Heart left ventricle (tissue), 16 donors: ENCODE results near the gene C6orf47. TPM values are rescaled to one million over a fixed set of nuclear protein-coding genes. Genes with fewer than 3 reads are reported as not detected.

Experiments
- ATAC-seq, 4 donors: fragments of 200-7000 bp; cut with Tn5 transposase; one replicate each; pipeline ENCODE4 v1.9.1; 2020 to 2022; ENCODE audit warnings: moderate library complexity in 4 of 4, mild to moderate bottlenecking in 3 of 4, moderate number of reproducible peaks in 1 of 4
- DNase-seq, 5 donors: peaks; one replicate each; pipeline ENCODE4 v3.0.0-alpha.2; 2020
- H3K27ac ChIP-seq, 12 donors: fragments of 200-600 bp; sonication (generic) in 4 of 12; one replicate each; pipeline versions ENCODE4 v1.5.0 to v1.8.0; 2016 to 2022; ENCODE audit warnings: mild to moderate bottlenecking in 2 of 12
- H3K27me3 ChIP-seq, 9 donors: fragments of 200-600 bp; sonication (generic) in 2 of 9; one replicate each; pipeline versions ENCODE4 v1.5.1 to v1.8.0; 2016 to 2022; ENCODE audit warnings: mild to moderate bottlenecking in 3 of 9
- H3K36me3 ChIP-seq, 9 donors: fragments of 200-600 bp; sonication (generic) in 2 of 9; one replicate each; pipeline versions ENCODE4 v1.5.0 to v1.8.0; 2018 to 2022; ENCODE audit warnings: mild to moderate bottlenecking in 2 of 9
- H3K4me1 ChIP-seq, 12 donors: fragments of 200-600 bp; sonication (generic) in 4 of 12; one replicate each; pipeline versions ENCODE4 v1.5.0 to v1.8.0; 2016 to 2022; ENCODE audit warnings: mild to moderate bottlenecking in 3 of 12
- H3K4me3 ChIP-seq, 12 donors: fragments of 200-600 bp; sonication (generic) in 4 of 12; one replicate each; pipeline versions ENCODE4 v1.5.0 to v1.8.0; 2017 to 2022; ENCODE audit warnings: mild to moderate bottlenecking in 9 of 12, moderate library complexity in 4 of 12
- H3K9me3 ChIP-seq, 12 donors: fragments of 200-600 bp; sonication (generic) in 4 of 12; one replicate each; pipeline versions ENCODE4 v1.5.0 to v1.8.0; 2016 to 2022; ENCODE audit warnings: mild to moderate bottlenecking in 1 of 12
- POLR2A ChIP-seq, 2 donors: fragments of 450-650 bp; IDR thresholded peaks; one replicate each; pipeline ENCODE4 v1.6.1; 2017; ENCODE audit warnings: antibody characterized with exemption in 2 of 2, mild to moderate bottlenecking in 2 of 2, moderate library complexity in 2 of 2
- WGBS, 4 donors: extraction: QIAGEN DNeasy Blood & Tissue Kit in 2 of 4; methylation state at CpG; one replicate each; pipeline versions ENCODE4 v1.1.5 to v1.1.7; 2013 to 2018; 5-methylcytosine and 5-hydroxymethylcytosine counted together
- intact Hi-C, 10 donors: fragments of 100-400 bp; cut with DNase I; formaldehyde crosslinking; loops; one replicate each; pipeline versions ENCODE4 v1.11.1 to v1.14.2; 2022
- polyA plus RNA-seq, 2 donors: library from polyadenylated mRNA; stranded (reverse); fragments of 200-250 nt; gene quantifications; one replicate each; pipeline ENCODE4 v1.2.3, GENCODE V29; 2013
- total RNA-seq, 9 donors: library from RNA; depleted of rRNA in 2 of 9; stranded (reverse); fragments of >200 nt in 2 of 9; fragmentation: NEBNext Ultra II Directional in 3 of 9; extraction: Animal tissue kit (Norgen Biotek cat#: 25700) in 3 of 9; gene quantifications; one replicate each; pipeline versions ENCODE4 v1.1.0 to v1.2.4, GENCODE V29; 2016 to 2023
- TF ChIP-seq, protein P1 (sequence below), 12 donors: fragments of 200-600 bp; sonication (generic) in 4 of 12; IDR thresholded peaks; one replicate each; pipeline versions ENCODE4 v1.5.0 to v1.8.0; 2018 to 2022; ENCODE audit warnings: antibody characterized with exemption in 12 of 12, mild to moderate bottlenecking in 5 of 12
- donor health status: ischemic (EF 13 %, LVEDD 7.1; RV severe dilation, severe dysfunction).
- donor health status: healthy with polysubstance abuse.
- donor health status: DM: no; HTN: yes; CAD: no.
- donor health status: DM: no; HTN: no; CAD: no.
- donor health status: ischemic (EF 25% LVEDD 6.9; RV normal size, moderate dysfunction).
- donor health status: ischemic (EF 25% LVEDD 5.7; RV mildly dilated, moderate dysfunction).
- donor health status: healthy.
- donor health status: DM: yes; HTN: yes; CAD: no.
- donor health status: ischemic (EF 35%, LVEDD 5.7; RV mildly dilated, moderate dysfunction).
- donor health status: nonischemic (EF 11% LVEDD 7.7; RV severe dilation, severe dysfunction).
- donor health status: DM: yes; HTN: yes; CAD: no.
- donor health status: PGD.
- donor health status: ischemic (EF 29% LVEDD 5.4; RV normal size, mild dysfunction).
- donor health status: nonischemic (EF 23%, LVEDD 6.1; RV moderate dilation, normal function).

C6orf47 gene
- total and polyA plus RNA-seq, 11 donors = 16.5 to 30.9 (median 20.0) TPM

- no peak for ATAC-seq
- 80 to 90% (median 86%) methylated on average over 9 of the region's 9 CpGs for WGBS, 4 donors
- peaks cover 0 to 100% (median 96%) of the 10 kb centered on the region in 9 donors for H3K36me3 ChIP-seq
These were observed 32.3 kb upstream of the C6orf47 start for GRCh38 chr6:31692886-31693285.

DNA sequence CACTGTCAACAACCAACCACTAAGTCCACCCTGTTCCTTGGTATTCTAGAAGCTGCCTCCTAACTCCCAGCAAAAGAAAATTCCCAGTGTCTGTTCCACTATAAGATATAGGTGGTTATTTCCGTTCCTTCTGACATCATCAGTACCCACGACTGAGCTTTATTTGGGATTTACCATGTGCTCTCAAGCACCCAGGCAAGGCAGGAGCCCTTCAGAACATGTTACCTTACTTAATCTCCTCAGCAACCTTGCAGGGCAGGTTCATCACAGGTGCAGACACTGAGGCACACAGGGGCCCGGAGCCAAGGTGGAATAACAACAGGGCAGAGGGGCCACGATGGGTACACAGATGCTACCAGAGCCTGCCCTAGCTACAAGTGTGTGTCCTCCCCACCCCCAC is 31.8 kb upstream of the C6orf47 start:
- H3K9me3 ChIP-seq = no peaks in the 10 kb centered on the region
- H3K4me1 ChIP-seq = peaks cover 0 to 5% (median 0%) of the 10 kb centered on the region in 12 donors
- intact Hi-C loops = no loop called here
- ATAC-seq (no peak), DNase-seq (peak in 1 of 5 donors; percentile 12)
- no peak overlapping the region for H3K4me3 ChIP-seq
- no peak for TF ChIP-seq POLR2A (IDR thresholded peaks at IDR 0.05)
- TF ChIP-seq, protein P1, sequence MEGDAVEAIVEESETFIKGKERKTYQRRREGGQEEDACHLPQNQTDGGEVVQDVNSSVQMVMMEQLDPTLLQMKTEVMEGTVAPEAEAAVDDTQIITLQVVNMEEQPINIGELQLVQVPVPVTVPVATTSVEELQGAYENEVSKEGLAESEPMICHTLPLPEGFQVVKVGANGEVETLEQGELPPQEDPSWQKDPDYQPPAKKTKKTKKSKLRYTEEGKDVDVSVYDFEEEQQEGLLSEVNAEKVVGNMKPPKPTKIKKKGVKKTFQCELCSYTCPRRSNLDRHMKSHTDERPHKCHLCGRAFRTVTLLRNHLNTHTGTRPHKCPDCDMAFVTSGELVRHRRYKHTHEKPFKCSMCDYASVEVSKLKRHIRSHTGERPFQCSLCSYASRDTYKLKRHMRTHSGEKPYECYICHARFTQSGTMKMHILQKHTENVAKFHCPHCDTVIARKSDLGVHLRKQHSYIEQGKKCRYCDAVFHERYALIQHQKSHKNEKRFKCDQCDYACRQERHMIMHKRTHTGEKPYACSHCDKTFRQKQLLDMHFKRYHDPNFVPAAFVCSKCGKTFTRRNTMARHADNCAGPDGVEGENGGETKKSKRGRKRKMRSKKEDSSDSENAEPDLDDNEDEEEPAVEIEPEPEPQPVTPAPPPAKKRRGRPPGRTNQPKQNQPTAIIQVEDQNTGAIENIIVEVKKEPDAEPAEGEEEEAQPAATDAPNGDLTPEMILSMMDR (IDR thresholded peaks at IDR 0.05) = no peak
- no peak overlapping the region for H3K27ac ChIP-seq
- 77 to 82% (median 79%) methylated on average over 4 of the region's 4 CpGs for WGBS, 4 donors
- peaks cover 0 to 100% (median 99%) of the 10 kb centered on the region in 9 donors for H3K36me3 ChIP-seq
- H3K27me3 ChIP-seq = no peaks in the 10 kb centered on the region

More at GRCh38 chr6:31692886-31693285, 32.3 kb upstream of the C6orf47 start:
- H3K27me3 ChIP-seq = no peaks in the 10 kb centered on the region
- peaks cover 0 to 8% (median 0%) of the 10 kb centered on the region in 12 donors for H3K4me1 ChIP-seq
- no peak overlapping the region for H3K27ac ChIP-seq
- H3K4me3 ChIP-seq = no peak overlapping the region
- TF ChIP-seq, protein P1 (IDR thresholded peaks at IDR 0.05) = no peak
- no peak for TF ChIP-seq POLR2A (IDR thresholded peaks at IDR 0.05)
- intact Hi-C loops = no loop called here
- no peak for DNase-seq
- no peaks in the 10 kb centered on the region for H3K9me3 ChIP-seq

- H3K4me3 ChIP-seq = no peak overlapping the region
- no peaks in the 10 kb centered on the region for H3K9me3 ChIP-seq
- peaks cover 0 to 5% (median 0%) of the 10 kb centered on the region in 12 donors for H3K4me1 ChIP-seq
- no peak for TF ChIP-seq POLR2A (IDR thresholded peaks at IDR 0.05)
- TF ChIP-seq, protein P1 (IDR thresholded peaks at IDR 0.05) = no peak
- intact Hi-C loops = no loop called here
- no peaks in the 10 kb centered on the region for H3K27me3 ChIP-seq
- WGBS, 4 donors = 92 to 96% (median 95%) methylated on average over 6 to 12 of the region's 12 CpGs
- ATAC-seq (no peak), DNase-seq (peak in 1 of 5 donors; percentile 30)
- no peak overlapping the region for H3K27ac ChIP-seq
- H3K36me3 ChIP-seq = peaks cover 0 to 100% (median 100%) of the 10 kb centered on the region in 9 donors
These were observed 31.1 kb upstream of the C6orf47 start for GRCh38 chr6:31691564-31692108.

DNA sequence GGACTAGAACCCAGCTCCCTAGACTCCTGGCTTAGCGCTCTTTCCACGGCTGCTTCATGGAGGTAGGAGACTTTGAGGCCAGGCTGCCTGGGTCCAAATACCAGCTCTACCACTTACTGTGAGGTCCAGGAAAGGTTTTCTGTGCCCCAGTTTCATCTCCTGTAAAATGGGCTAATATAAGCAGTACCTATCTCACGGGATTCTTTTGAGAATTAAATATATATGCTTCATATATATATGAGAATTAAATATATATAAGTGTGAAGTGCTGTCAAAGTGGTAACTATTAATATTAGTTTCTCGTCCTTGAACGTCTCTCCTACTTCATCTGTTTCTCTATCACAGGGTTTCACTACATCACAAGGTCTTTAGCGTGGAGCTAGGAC is 30.5 kb upstream of the C6orf47 start:
- no peaks in the 10 kb centered on the region for H3K27me3 ChIP-seq
- intact Hi-C loops = no loop called here
- no peak overlapping the region for H3K27ac ChIP-seq
- H3K36me3 ChIP-seq = peaks cover 0 to 100% (median 100%) of the 10 kb centered on the region in 9 donors
- peaks cover 0 to 5% (median 0%) of the 10 kb centered on the region in 12 donors for H3K4me1 ChIP-seq
- no peaks in the 10 kb centered on the region for H3K9me3 ChIP-seq
- DNase-seq = no peak
- ATAC-seq = no peak
- TF ChIP-seq, protein P1 (IDR thresholded peaks at IDR 0.05) = no peak
- TF ChIP-seq POLR2A (IDR thresholded peaks at IDR 0.05) = no peak
- H3K4me3 ChIP-seq = no peak overlapping the region
- 89 to 94% (median 90%) methylated on average over 6 of the region's 6 CpGs for WGBS, 4 donors
